Mucosa of rectum (tissue), 2 donors: ENCODE data around the gene PDE7B.

ENCODE experiments used
- H3K27ac ChIP-seq, 2 donors: one replicate each; pipeline ENCODE4 v1.7.0; 2013; ENCODE audit warnings: inconsistent platforms in 2 of 2, low read depth in 2 of 2, low read length in 2 of 2
- H3K27me3 ChIP-seq, 2 donors: one replicate each; pipeline ENCODE4 v1.7.0; 2013; ENCODE audit warnings: low read length in 2 of 2; ENCODE audit not compliant: control insufficient read depth in 2 of 2, insufficient read depth in 2 of 2
- H3K36me3 ChIP-seq, 2 donors: one replicate each; pipeline ENCODE4 v1.7.0; 2013; ENCODE audit warnings: low read length in 2 of 2; ENCODE audit not compliant: control insufficient read depth in 2 of 2, insufficient read depth in 2 of 2
- H3K4me1 ChIP-seq, 2 donors: one replicate each; pipeline ENCODE4 v1.7.0; 2013; ENCODE audit warnings: low read length in 2 of 2, mild to moderate bottlenecking in 1 of 2; ENCODE audit not compliant: control insufficient read depth in 2 of 2, insufficient read depth in 2 of 2
- H3K4me3 ChIP-seq, 2 donors: one replicate each; pipeline ENCODE4 v1.7.0; 2013; ENCODE audit warnings: low read length in 2 of 2
- H3K9ac ChIP-seq, 2 donors: one replicate each; pipeline ENCODE4 v1.7.0; 2013; ENCODE audit warnings: low read length in 2 of 2, low read depth in 1 of 2, mild to moderate bottlenecking in 1 of 2
- H3K9me3 ChIP-seq, 2 donors: one replicate each; pipeline ENCODE4 v1.7.0; 2013; ENCODE audit warnings: low read length in 2 of 2; ENCODE audit not compliant: control insufficient read depth in 2 of 2
- donor health status: healthy.
- donor health status: Normal muscosa, but diverticular disease.

PDE7B gene

GRCh38 chr6:135820340-135820739 lies 31.2 kb upstream of the PDE7B start:
- H3K4me1 ChIP-seq = no peaks in the 10 kb centered on the region
- no peaks in the 10 kb centered on the region for H3K9me3 ChIP-seq
- no peaks in the 10 kb centered on the region for H3K27me3 ChIP-seq
- H3K27ac ChIP-seq = no peak overlapping the region
- no peaks in the 10 kb centered on the region for H3K36me3 ChIP-seq
- H3K9ac ChIP-seq = no peak overlapping the region
- no peak overlapping the region for H3K4me3 ChIP-seq

- Histone ChIP-seq H3K27ac (no peak overlapping the region), H3K9ac (no peak overlapping the region), H3K4me1 (no peaks in the 10 kb centered on the region), H3K27me3 (no peaks in the 10 kb centered on the region), H3K4me3 (no peak overlapping the region), H3K9me3 (no peaks in the 10 kb centered on the region), H3K36me3 (no peaks in the 10 kb centered on the region)
These were observed 27.6 kb upstream of the PDE7B start for GRCh38 chr6:135823851-135824250.

DNA sequence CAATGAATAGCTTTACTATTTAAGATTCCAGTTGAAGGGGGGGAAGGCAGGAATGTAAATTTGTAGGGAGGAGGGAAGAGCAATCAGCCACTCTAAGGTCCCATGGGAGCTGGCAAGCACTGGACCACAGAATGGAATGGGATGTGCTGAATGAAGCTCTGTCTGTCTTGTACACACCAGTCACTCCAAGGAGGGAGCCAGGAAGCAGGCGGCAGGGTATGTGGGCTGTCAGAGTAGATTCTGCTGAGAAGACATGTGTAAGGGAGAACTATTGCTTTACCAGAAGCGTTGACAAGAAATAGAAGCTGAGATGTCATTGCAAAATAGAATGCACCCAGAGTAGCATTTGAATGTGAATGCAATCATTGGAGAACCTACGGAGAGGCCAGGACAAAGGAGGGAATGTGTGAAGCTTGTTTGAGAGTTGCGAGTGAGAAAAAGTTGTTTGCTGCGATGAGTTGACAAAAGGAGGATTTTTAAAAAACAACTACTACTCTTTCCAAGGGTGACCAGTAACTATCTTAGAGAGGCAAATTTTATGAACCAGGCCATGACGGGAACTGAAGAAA lies 25.2 kb upstream of the PDE7B start:
- H3K27ac ChIP-seq = no peak overlapping the region
- H3K27me3 ChIP-seq = no peaks in the 10 kb centered on the region
- H3K4me1 ChIP-seq = no peaks in the 10 kb centered on the region
- H3K36me3 ChIP-seq = no peaks in the 10 kb centered on the region
- no peak overlapping the region for H3K4me3 ChIP-seq
- H3K9me3 ChIP-seq = no peaks in the 10 kb centered on the region
- no peak overlapping the region for H3K9ac ChIP-seq

GRCh38 chr6:135828021-135828420 lies 23.5 kb upstream of the PDE7B start:
- Histone ChIP-seq H3K9me3 (no peaks in the 10 kb centered on the region), H3K4me1 (no peaks in the 10 kb centered on the region), H3K27me3 (no peaks in the 10 kb centered on the region), H3K27ac (no peak overlapping the region), H3K36me3 (no peaks in the 10 kb centered on the region), H3K4me3 (no peak overlapping the region), H3K9ac (no peak overlapping the region)

- H3K4me1 ChIP-seq = no peaks in the 10 kb centered on the region
- no peaks in the 10 kb centered on the region for H3K36me3 ChIP-seq
- no peak overlapping the region for H3K4me3 ChIP-seq
- H3K27ac ChIP-seq = no peak overlapping the region
- no peaks in the 10 kb centered on the region for H3K9me3 ChIP-seq
- H3K9ac ChIP-seq = no peak overlapping the region
- no peaks in the 10 kb centered on the region for H3K27me3 ChIP-seq
These were observed 21.0 kb upstream of the PDE7B start for GRCh38 chr6:135830452-135830881.

DNA sequence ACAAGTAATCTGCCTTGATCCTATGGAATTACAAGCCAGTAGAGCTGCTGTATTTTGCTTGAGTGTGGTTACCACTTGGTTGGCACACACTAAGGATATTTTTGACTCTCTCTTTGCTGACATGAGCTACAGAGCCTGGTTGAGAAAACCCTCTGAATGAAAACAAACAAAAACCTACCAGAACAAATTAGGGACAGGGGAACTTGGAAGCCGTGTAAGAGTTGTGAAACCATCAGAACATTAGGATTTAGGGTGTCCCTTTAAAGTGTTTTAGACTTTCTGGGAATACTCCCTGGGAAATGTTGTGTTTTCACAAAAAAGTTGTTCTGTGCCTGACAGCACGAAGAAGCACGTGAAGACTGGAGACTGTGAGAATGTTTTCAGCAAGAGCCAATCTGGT lies 20.5 kb upstream of the PDE7B start:
- Histone ChIP-seq H3K9ac (no peak overlapping the region), H3K4me1 (no peaks in the 10 kb centered on the region), H3K27me3 (no peaks in the 10 kb centered on the region), H3K36me3 (no peaks in the 10 kb centered on the region), H3K27ac (no peak overlapping the region), H3K4me3 (no peak overlapping the region), H3K9me3 (no peaks in the 10 kb centered on the region)

GRCh38 chr6:135832166-135832565 lies 19.3 kb upstream of the PDE7B start:
- H3K27ac ChIP-seq = no peak overlapping the region
- H3K9ac ChIP-seq = no peak overlapping the region
- H3K27me3 ChIP-seq = no peaks in the 10 kb centered on the region
- no peaks in the 10 kb centered on the region for H3K36me3 ChIP-seq
- H3K4me3 ChIP-seq = no peak overlapping the region
- H3K9me3 ChIP-seq = no peaks in the 10 kb centered on the region
- H3K4me1 ChIP-seq = no peaks in the 10 kb centered on the region

- Histone ChIP-seq H3K9ac (no peak overlapping the region), H3K27me3 (peaks cover 0 to 3% of the 10 kb centered on the region in 2 donors), H3K9me3 (no peaks in the 10 kb centered on the region), H3K4me1 (no peaks in the 10 kb centered on the region), H3K4me3 (no peak overlapping the region), H3K36me3 (no peaks in the 10 kb centered on the region), H3K27ac (no peak overlapping the region)
These were observed 17.7 kb upstream of the PDE7B start for GRCh38 chr6:135833771-135834170.

- peaks cover 0 to 3% of the 10 kb centered on the region in 2 donors for H3K27me3 ChIP-seq
These were observed 13.6 kb upstream of the PDE7B start for GRCh38 chr6:135837735-135838449.

DNA sequence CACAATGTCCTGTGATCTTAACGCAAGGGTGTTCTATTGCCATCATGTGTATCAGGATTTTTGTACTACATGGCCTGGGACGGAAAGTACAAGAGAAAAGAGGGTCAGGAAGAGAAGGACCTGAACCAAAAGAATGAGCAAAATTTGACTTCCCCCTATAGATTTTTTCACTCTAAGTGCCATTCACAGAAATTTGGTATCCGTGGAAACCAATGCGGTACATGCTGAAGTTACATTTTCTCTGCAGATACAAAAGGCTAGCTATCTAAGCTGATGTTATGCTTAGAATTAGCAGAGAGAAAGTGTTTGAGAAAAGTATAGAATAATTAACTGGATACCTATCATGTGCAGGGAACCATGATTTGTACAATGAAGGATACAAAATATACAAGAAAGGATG lies 12.4 kb upstream of the PDE7B start:
- H3K27me3 ChIP-seq = peaks cover 0 to 3% of the 10 kb centered on the region in 2 donors
- no peaks in the 10 kb centered on the region for H3K9me3 ChIP-seq
- H3K36me3 ChIP-seq = no peaks in the 10 kb centered on the region
- H3K27ac ChIP-seq = no peak overlapping the region
- H3K4me1 ChIP-seq = no peaks in the 10 kb centered on the region
- no peak overlapping the region for H3K9ac ChIP-seq
- H3K4me3 ChIP-seq = no peak overlapping the region

More at GRCh38 chr6:135837735-135838449, 13.6 kb upstream of the PDE7B start:
- H3K36me3 ChIP-seq = no peaks in the 10 kb centered on the region
- H3K4me1 ChIP-seq = no peaks in the 10 kb centered on the region
- H3K27ac ChIP-seq = no peak overlapping the region
- no peak overlapping the region for H3K9ac ChIP-seq
- H3K4me3 ChIP-seq = no peak overlapping the region
- no peaks in the 10 kb centered on the region for H3K9me3 ChIP-seq
